HT-29 (cell line): ENCODE data around the gene USF1. TPM values are rescaled to one million over a fixed set of nuclear protein-coding genes. Genes with fewer than 3 reads are reported as not detected.

Experiments used
- DNase-seq: peaks from one replicate; pipeline ENCODE4 v3.0.0-alpha.2; 2015; ENCODE audit warnings: low spot score
- total RNA-seq: library from RNA; depleted of rRNA; stranded (reverse); fragments of >200 nt; shearing (Covaris generic); gene quantifications from 2 replicates; pipeline ENCODE4 v1.2.3, GENCODE V29; 2014; rRNA removed

Gene USF1
- total RNA-seq: 78.4 and 79.3 TPM in 2 replicates

GRCh38 chr1:161045736-161046604 is at the start of gene USF1:
TSS of gene USF1 (minus strand) at chr1:161045977. CDS start at chr1:161043275, 2,702 bp downstream.
- peak; percentile 98 for DNase-seq

GRCh38 chr1:161095230-161095629 is 49.5 kb upstream of the USF1 start:
- no peak for DNase-seq

DNA sequence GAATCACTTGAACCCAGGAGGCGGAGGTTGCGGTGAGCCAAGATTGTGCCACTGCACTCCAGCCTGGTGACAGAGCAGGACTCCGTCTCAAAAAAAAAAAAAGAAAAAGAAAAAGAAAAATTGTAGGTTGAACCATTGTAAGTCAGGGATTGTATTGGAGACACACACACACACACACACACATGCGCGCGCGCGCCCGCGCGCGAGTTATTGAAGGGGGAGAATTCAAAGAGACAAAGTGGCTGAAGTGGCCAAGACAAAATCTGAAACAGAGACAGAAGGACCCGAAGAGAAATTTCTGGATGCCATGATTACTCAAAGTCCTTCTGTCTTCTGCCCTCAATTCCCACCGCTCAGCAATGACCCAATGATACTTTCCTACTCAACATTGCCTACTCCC is 48.7 kb upstream of the USF1 start:
- no peak for DNase-seq

DNA sequence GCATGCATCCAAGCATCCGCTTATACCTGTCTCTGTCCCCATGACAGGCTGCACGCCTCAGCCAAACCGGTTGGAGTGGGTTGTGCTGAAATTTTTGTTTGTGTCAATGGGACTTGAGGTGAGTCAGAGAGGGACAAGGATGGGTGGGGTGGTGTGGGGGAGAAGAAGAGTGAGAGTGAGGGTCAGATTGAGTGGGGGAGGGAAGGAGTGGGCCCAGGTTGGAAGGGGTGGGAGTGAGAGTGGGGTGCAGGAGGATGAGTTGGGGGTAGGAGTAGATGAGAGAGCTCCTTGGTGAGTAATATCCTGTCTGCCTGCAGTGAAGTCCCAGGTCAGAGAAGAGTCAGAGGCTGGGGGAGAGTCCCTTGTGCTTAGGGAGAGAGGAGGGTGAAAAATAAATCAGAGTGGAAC is 46.8 kb upstream of the USF1 start:
- DNase-seq: no peak

GRCh38 chr1:161091796-161092507 is 46.2 kb upstream of the USF1 start:
- DNase-seq: no peak

DNA sequence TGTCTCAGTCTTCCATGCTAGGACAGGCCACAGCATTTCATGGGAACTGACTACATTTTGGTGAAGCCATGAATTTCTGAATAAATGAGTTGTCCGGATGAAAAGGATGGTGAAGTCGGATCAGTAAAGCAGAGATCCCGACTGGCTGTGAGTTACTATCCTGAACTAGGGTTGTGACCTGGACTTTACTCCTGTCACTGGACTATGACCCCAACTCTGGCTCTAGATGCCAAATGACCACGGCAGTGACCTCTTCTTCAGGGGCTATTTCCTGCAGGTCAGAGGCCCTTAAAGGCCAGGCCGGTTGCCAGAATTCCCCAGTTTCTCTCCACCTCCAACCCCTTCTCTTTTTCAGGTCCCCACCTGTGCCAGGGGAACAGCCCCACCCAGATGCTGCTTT is 45.3 kb upstream of the USF1 start:
- DNase-seq: no peak

DNA sequence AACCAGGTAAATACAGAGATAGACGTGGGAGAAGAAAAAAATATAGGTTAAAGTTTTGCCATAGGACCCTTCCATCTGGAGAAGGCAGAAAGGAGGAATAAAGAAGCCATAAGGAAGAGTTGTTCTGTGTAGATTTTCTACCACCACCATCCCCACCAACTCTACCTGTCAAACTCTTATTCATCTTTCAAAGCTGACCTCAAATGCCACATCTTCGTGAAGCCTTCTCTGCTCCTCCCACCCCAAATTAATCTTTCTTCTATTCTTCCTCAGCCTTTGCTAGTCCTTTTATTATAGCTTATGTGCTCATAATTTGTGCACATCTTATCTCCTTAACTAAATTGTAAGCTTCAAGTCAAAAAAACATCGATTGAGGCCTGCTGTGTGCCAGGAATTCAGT is 44.8 kb upstream of the USF1 start:
- DNase-seq: no peak

- no peak for DNase-seq
These were observed 44.2 kb upstream of the USF1 start for GRCh38 chr1:161089938-161090337.

DNA sequence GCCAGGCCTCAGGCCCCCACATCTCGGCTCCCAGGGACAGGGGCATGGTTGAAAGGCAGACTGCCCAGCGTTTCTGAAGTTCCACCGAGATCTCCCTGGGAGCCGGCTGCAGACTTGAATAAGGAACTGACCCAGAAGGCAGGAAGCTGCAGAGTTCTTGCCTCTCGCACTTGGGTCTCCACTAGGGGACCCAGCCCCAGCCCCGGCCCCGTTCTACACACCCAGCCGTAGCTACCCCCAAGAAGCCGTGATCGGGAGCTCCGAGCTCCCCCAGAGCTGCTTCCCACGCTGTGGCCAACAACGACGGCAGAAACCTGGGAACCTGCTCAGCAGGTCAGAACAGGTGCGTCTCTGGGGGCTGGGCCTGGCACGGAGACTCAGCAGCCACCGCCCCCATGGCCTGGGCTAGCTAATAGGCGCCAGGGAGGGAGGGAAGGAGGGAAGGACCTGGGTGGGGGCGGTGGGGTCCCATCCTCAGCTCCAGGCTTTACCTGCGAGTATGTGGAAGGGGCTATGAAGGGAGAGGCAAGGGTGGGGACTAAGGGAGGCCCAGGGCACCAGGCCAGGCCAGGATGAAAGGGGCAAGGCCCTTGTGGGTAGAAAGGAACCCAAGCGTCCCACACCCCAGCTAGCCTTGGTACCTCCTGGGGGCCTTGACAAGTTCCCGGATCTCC is 43.6 kb upstream of the USF1 start, which contains the start of gene NECTIN4:
NECTIN4 (minus strand) TSS at position 308 of the 674 bp plus-strand sequence; CDS start at position 46, 262 bp downstream.
- peak; percentile 78 for DNase-seq

DNA sequence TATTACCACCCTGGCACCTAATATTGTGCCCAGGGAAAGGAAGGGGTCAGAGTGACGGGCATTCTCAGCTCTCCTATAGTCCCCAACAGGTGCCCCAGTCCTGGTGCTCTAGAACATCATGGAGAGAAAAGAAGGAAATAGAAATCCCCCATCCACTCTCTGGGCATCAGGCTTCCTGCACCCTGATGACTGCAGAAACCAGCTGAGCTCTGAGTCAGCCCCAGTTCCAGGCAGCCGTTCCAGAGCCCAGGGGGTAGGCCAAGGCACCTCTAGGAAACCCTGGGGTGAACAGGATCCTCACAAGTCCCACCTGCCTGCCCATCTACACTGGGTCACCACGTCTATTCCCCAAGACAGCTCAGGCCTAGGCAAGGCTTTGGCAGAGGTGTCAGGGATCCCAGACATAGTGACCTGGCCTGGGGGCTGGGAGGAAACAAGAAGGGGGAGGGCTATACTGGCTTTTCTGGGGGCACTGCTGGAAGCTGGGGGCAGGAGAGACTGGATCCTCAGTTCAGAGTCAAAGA is 42.9 kb upstream of the USF1 start:
- DNase-seq: peak; percentile 36

DNA sequence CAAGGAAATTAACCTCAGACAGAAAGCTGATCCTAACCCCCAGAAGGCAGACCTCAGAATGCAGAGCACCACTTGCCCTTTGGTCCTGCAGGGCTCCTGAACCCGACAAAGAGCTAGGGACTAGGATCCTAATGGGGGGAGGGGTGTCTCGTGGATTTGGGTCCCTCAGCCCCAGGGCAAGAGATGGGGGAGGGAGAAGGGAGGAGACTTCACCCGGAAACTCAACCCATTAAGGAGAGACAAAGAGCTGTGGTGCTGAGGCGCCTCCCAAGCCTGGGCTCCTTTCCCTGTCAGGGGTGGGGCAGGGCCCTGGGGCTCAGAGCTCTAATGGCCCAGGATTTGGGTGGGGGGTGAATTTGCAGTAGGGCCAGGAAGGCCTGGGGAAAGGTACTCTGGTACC is 40.7 kb upstream of the USF1 start:
- DNase-seq: peak; percentile 39

GRCh38 chr1:161085165-161085564 is 39.4 kb upstream of the USF1 start:
- DNase-seq: no peak

GRCh38 chr1:161084597-161084988 is 38.8 kb upstream of the USF1 start:
- no peak for DNase-seq

GRCh38 chr1:161083748-161084596 is 38.2 kb upstream of the USF1 start:
- peak; percentile 37 for DNase-seq

DNA sequence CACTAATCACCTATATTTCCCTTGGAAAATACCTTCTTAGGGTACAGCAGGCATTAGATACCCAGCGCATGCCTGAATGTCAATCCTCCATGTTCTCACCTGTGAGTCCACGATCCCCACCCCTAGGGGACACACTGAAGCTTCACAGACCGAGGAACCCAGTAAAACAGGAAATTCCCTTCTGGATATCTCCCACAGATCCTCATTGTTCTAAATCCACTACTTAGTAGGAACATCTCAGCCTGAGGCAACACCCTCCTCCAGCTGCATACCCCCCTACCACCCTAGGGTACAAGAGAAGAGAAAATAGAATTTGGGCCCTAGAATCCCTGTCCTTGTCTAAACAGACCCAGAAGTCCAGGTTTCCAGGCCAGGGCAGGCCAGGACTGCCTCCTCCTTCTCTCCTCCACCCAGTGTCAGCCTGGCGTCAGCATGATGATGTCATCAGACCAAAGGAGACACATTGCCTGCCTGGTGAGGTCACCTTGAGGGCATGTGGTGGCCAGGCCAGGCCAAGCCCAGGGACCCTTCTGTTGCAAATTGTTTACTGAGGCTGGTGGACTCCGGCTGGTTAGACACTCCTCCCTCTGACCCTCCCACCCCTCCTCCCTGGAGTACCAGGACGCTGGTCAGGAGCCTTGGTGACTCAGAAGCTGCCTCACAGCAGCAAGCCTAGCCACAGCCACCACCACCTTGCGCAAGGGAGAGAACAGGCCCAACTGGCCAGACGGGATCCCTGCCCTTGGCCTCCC is 37.4 kb upstream of the USF1 start:
- peak; percentile 96 for DNase-seq

DNA sequence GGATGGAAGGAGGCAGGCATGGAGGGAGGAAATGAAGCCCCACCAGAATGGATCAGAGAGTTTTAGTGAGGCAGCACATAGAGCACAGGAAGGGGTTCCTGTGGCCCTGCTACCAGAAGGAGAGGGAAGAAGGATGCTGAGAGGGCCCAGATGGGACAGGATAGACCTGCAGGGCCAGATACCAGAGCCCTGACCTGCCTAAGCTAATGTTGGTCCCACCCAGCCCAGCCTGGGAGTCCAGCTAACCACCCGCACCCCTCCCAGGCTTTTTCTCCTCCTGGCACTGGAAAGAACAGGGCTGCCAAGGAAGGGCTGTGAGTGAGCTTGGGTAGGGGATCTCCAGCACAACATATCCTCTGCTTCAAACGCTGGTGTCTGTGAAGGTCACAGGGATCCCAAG is 36.7 kb upstream of the USF1 start:
- DNase-seq: peak; percentile 40

DNA sequence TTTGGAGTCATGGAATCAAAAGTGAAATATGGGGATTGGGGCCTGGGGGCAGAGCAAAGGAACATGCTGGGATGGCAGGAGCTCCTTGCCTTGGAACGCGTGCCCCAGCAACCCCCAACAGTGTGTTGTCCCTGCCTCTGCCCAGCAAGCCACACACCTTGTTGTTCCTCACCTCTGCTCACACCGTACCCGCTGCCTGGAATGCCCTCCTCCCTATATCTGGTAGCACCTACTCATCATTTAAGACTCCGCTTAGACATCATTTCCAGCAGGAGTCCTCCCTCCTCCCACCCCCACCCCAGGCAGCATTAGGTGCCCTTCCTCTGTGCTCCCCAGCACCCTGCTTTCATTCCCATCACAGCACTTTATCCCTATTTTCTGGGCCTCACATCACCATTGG is 35.7 kb upstream of the USF1 start:
- no peak for DNase-seq

DNA sequence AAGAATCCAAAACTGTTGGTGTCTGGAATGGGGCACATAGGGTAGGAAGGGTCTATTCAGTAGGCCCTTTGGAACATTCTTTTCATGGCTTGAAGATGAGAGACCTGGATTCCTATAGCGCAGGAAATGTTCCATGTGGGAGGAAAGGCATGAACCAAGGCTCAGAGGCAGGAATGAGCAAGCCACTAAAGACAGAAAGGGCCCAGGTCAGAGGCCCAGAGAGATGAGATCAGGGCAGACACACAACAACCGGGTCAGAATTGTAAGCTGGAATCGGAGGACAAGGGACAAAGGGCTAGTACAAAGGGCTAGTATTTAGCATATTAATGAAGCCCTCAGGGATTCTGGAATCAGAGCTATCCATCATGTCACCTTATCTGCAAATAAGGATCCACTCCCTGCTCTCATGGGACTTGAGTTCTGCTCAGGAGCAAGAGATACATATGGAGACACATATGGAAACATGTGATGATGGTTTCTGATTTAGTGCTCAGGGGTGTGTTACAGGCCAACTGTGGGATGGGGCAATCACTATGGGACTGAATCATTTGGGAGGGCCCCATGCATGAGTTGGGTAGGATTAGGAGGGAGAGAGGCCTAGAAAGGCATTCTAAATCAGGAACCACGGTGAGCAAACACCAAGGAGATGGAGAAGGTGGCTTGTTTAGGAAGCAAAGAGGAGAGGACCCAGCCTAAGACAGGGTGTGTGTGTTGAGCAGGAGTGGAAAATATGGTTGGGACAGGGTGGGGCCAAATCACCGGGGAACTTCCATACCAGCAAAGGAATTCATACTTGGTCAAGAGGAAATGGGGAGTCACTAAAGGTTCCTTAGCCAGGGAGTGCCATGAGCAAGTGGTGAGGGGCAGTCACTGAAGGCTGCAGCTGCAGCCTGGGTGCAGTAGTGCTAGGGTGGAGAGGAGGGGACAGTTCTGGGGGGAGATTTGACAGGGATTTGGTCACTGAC is 34.9 kb upstream of the USF1 start:
- no peak for DNase-seq
